Cardiac septum (tissue), 1 donor: Measurements from ENCODE around the gene ATP6V1G1. TPM values are rescaled to one million over a fixed set of nuclear protein-coding genes. Genes with fewer than 3 reads are reported as not detected.

Source experiments
- DNase-seq: peaks from one replicate; pipeline ENCODE4 v3.0.0-alpha.2; 2020; ENCODE audit warnings: low spot score
- intact Hi-C: fragments of 100-400 bp; cut with DNase I; formaldehyde crosslinking; loops from one replicate; pipeline ENCODE4 v1.14.0; 2022
- total RNA-seq: library from RNA; stranded (reverse); fragmentation: NEBNext Ultra II Directional; extraction: Animal tissue kit (Norgen Biotek cat#: 25700); gene quantifications from one replicate; pipeline ENCODE4 v1.2.1, GENCODE V29; 2021
- donor health status: DM: no; HTN: no; CAD: no.

Gene ATP6V1G1
- total RNA-seq, 1 donor from 2014 or later, result 64.6 TPM

DNA sequence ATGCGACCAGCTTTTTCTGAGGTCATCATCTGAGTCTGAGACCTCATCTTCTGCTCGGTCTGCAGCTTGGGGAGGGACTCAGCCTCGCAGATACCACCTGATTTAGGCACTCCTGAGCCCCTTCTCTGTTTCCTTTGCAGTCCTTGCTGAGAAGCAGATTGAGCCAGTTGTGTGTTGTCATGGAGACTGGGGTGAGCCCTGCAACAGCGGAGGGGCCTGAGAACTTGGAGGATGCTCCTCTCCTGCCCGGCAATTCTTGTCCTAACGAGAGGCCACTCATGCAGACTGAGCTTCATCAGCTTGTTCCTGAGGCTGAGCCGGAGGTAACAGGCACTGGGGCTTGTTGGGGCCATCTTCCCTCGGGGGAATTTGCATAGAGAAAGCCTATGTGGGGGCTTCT is 50.8 kb downstream of the ATP6V1G1 start:
- DNase-seq, result peak; percentile 63
- intact Hi-C loops, result no loop called here

DNA sequence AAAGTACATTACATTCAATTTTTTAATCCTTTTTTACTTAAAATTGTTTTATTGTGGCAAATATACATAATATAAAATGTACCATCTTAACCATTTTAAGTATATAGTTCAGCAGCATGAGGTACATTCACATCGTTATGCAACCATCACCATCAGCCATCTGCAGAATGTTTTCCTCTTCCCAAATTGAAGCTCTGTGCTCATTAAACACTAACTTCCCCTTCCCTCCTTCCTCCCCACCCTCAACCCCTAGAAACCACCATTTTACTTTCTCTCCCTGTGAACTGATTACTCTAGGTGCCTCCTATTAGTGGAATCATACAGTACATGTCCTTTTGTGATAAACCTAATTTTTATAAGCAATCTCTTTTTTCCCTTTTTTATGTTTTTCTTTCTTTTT is 54.4 kb downstream of the ATP6V1G1 start:
- no peak for DNase-seq
- intact Hi-C loops, result no loop called here

DNA sequence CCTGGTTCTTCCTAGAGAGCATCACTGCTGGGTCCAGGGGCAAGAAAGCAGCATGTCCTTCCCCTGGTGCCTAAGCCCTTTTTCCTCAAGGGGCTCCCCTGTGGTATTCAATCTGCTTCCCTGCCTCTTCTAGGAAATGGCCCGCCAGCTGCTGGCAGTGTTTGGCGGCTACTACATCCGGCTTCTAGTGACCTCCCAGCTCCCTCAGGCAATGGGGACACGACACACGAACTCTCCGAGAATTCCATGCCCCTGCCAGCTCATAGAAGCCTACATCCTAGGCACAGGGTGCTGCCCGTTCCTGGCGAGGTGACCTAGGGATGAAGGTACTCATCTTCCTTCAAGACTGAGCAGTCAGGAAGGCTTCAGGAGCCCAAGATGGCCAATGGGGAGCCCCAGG is 55.4 kb downstream of the ATP6V1G1 start:
- intact Hi-C loops, result no loop called here
- peak; percentile 46 for DNase-seq

DNA sequence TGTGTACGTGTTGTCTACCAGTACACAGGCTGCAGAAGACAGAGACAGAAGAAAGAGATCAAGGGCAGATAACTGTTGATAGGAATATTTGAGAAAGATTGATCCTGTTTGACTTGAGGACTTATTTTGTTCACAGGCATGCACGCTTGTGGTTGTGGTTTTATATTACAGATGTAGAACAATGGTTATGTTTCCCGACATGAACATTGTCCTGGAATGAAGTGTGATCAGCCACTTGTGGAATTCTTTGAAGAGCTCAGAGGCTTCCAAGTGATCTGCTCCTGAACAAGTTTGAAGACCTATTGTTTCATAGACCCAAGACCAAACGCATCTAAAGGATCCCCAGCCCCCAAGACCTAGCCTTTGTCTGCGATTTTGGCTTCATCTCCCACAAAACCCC is 56.3 kb downstream of the ATP6V1G1 start:
- intact Hi-C loops, result no loop called here
- DNase-seq, result peak; percentile 15

Other genes starting within 250 kb of the ATP6V1G1 start
- 4.5 TPM for gene AKNA, start 199.8 kb upstream of the ATP6V1G1 start, total RNA-seq
- 0.35 TPM for gene WHRN, start 82.3 kb upstream of the ATP6V1G1 start, total RNA-seq
- 3.6 TPM for gene TMEM268, start 23.5 kb downstream of the ATP6V1G1 start, total RNA-seq
- not detected for gene TEX53, start 70.0 kb downstream of the ATP6V1G1 start, total RNA-seq
- not detected for gene TEX48, start 94.4 kb downstream of the ATP6V1G1 start, total RNA-seq
- gene TNFSF15, start 218.3 kb downstream of the ATP6V1G1 start, total RNA-seq, result 0.03 TPM